SHP77 treated with DMSO at 0.1 percent for 48 hours (cell line): ENCODE data around the gene BARD1.
"Not testable (repeated sequence)": the region's sequence is repeated elsewhere in the genome, so short reads cannot be mapped to it uniquely, and the experiment has no call there.

Experiments
- DNase-seq: peaks from one replicate; lab custom pipeline; 2025; lab: John Stamatoyannopoulos, UW

BARD1 gene

GRCh38 chr2:214808981-214809750, at the start of gene BARD1:
Gene BARD1 (minus strand): TSS chr2:214809683. CDS start chr2:214809569, 114 bp downstream.
- no peak for DNase-seq

- DNase-seq, result no peak
Observed at GRCh38 chr2:214856137-214856536, 46.7 kb upstream of the BARD1 start.

GRCh38 chr2:214853906-214854305, 44.4 kb upstream of the BARD1 start:
- DNase-seq, result no peak

DNA sequence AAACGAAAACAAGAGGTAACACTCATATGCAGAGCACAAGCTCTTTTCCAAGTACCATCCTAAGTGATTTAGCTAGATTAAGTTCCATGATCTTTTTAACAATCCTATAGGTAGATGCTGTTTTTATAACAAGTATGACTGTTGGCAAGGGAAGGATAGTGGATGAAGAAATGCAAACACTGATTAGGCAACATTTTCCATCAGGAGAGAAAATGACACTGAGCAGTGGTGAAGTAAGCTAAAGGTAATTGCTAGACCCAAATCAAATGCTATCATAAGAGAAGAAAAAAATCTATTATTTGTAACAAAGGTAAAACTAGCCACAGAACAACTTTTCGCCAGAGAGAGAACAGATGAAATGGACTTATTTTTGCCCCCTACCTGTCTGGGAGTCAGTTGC, 34.3 kb upstream of the BARD1 start:
- DNase-seq, result no peak

DNA sequence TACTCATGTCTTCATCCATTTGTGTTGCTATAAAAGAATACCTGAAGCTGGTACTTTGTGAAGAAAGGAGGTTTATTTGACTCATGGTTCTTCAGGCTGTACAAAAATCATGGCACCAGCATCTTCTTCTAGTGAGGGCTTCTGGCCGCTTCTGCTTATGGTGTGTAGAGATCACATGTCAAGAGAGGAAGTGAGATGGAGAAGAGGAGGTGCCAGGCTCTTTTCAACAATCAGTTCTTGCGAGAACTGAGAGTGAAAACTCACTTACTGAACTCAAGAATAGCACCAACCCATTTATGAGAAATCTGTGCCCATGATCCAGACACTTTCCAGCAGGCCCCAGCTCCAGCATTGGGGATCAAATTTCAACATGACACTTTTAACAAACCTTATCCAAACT, 30.0 kb upstream of the BARD1 start:
- DNase-seq, result no peak

DNA sequence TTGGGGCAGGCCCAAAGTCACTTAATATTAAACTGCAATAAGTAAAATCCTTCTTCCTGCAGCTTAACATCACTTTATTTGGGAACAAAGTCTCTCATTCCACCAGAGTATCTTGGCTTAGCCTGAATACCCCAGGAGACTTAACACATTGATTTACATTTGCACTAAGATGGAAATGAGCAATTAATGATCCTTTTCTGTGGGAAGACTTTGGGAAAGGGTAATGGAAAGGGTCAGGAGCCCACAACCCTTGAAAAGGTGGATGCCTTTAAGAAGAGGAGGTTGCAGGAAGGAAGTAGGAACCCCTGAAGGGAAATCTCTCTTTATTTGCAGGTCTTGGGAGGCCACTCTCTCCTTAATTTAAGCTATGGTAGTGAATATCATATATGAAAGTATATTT, 28.0 kb upstream of the BARD1 start:
- DNase-seq, result no peak

DNA sequence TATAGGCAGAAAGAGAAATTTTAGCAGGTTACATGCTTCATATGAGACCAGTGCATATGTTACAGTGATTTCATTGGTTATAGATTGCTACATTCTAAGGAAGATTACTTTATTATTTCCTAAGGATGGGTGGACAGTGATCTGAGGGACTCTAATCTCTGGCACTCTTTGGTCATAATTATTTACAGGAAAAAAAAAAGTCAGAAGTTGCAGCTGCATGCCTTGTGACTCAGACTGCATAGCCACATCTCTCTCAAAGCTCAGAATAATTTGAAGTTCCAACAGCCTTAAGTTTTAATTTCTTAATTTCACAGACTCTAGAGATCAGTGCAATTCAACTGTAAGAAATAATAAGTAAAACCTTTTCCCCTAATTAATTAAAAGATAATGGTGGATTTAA, 27.1 kb upstream of the BARD1 start:
- no peak for DNase-seq

- DNase-seq, result no peak
Observed at GRCh38 chr2:214830794-214831346, 21.4 kb upstream of the BARD1 start.

DNA sequence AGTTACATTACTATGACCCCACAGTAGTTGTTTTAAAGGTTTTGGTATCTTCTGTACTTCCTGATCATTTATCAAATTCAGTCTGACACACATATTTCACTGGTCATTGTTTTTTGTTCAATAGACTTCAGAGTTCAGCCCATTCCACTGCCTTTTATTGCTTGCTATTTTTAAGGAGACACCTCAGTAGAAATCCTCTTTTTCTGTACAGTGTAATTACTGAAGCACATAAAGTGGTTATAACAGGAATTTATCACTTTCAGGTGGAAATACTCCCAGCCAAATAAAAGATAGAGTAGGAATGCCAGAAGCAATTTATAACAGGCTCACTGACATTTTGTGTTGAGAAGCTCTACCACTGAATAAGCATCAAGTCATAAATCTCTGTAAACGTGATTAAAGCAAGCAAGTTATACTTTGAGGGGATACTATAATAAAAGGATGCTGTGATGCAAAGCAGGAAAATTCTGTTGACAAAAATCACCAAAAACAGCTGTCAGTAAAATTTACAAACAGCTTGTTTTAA, 6.6 kb upstream of the BARD1 start:
- no peak for DNase-seq

DNA sequence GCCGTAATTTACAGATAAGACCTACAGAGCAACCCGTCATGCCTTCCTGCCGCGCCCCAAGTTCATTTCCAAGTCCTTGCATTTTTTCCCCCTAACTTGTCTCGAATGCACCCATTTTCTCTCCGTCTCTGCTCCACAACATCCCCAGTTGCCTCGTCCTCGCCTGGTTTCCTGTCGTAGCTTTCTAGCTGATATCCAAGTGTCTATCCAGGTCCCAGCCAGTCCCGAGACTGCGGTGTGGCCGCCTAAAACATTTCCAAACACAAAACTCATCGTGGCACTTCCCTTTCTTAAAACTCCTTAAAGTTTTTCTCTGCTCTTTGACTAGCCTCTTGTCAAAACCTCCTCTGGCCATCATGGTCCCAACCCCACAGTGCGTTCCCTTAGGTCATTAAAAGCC, 1.2 kb upstream of the BARD1 start:
- DNase-seq, result no peak

DNA sequence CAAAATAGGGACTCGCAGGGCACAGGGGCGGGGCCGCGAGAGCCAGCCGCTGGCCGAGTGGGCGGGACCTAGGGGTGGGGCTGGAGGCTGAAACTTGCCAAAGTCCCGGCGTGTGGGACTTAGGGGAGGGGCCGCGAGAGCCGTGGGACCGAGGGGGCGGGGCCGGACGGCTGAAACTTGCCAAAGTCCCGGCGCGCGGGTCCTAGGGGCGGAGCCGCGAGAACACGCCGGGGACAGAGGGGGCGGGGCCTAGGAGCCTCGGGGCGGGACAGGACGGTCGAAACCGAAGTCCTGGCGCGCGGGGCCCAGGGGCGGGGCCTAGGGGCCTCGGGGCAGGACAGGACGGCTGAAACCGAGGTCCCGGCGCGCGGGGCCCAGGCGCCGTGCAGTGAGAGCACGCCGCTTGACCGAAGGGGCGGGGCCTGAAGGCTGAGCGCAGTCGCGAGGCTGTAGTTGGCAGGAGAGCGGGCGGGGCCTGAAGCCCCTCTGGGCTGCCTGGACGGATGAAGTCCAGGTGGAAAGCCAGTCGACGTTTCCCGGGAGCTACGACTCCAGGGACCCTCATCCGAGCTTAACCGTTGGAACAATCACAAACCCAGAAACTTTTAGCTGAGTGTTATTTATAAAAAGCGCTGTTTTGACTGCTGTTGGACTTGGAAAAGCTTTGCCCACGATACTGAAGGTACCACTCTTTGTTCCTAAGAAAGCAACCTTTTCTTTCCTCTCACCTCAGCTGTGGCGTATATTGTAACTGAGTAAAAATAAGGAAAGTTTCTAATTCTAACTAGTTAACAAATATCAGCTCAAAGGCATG, 475 bp upstream of the BARD1 start:
- peak; percentile 95 for DNase-seq

- DNase-seq, result no peak
Observed at GRCh38 chr2:214807653-214808052, 1.8 kb downstream of the BARD1 start.

GRCh38 chr2:214801768-214802397, 7.6 kb downstream of the BARD1 start:
- DNase-seq, result no peak

GRCh38 chr2:214801068-214801467, 8.4 kb downstream of the BARD1 start:
- no peak for DNase-seq

DNA sequence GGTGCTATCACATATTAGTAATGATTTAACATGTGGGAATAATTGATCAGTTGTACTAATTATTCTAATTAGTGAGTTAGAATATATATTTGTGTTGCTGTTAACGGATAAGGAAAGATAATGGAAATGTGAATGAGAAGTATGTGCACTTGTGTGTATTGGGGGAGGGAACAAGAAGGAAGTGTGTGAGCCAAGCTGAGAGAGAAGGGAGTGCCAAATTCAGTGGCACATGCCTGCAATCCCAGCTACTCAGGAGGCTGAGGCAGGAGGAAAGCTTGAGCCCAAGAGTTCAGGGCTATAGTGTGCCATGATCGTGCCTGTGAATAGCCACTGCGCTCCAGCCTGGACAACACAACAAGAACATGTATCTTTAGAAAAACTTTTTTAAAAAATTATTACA, 9.3 kb downstream of the BARD1 start:
- DNase-seq, result no peak

DNA sequence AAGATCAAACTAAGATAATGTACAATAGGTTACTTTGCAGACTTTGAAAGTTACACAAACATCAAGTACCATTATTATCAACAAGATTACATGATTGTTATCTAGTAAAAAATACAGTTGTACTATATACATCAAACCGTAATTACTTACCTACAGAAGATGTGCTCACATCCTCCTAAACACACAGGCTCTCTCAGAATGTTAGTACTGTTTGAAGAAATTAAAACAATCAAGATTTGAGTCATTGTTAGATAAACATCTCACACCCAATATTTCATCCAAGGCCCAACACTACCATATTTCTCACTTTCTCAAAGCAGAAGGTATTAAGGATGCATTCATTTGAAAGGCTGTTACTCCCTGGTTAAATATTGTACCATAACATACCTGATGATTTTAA, 12.6 kb downstream of the BARD1 start:
- DNase-seq, result no peak

DNA sequence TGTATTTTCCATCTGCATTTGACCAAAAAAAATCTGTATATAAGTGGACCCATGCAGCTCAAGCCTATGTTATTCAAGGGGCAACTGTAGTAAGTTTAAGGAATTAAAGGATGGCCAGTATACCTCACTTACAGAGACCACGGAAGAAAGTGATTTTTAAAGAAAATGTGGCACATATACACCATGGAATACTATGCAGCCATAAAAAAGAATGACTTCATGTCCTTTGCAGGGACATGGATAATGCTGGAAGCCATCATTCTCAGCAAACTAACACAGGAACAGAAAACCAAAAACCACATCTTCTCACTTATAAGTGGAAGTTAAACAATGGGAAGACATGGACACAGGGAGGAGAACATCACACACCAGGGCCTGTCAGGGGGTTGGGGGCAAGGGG, 26.3 kb downstream of the BARD1 start:
- not testable (repeated sequence) for DNase-seq

DNA sequence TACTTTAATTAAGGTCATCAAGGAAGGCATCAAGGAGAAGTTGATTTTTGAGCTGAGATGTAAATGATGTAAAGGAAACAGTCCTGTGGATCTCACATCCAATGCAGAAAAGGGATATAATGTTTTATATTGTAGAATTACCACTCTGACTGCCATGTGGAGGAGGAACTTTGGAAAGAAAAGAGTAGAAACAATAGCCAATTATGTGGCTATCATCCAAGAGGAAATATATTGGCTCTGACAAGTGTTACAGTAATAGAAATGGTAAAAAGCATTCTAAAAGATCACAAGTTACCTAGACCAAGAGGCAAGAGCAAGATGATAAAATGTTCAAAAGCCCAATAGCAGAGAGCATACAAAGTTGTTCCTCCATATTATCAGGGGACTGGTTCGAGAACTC, 26.8 kb downstream of the BARD1 start:
- no peak for DNase-seq

- no peak for DNase-seq
Observed at GRCh38 chr2:214781226-214781625, 28.3 kb downstream of the BARD1 start.

GRCh38 chr2:214775971-214776370, 33.5 kb downstream of the BARD1 start:
- no peak for DNase-seq

GRCh38 chr2:214774108-214774507, 35.4 kb downstream of the BARD1 start:
- no peak for DNase-seq

DNA sequence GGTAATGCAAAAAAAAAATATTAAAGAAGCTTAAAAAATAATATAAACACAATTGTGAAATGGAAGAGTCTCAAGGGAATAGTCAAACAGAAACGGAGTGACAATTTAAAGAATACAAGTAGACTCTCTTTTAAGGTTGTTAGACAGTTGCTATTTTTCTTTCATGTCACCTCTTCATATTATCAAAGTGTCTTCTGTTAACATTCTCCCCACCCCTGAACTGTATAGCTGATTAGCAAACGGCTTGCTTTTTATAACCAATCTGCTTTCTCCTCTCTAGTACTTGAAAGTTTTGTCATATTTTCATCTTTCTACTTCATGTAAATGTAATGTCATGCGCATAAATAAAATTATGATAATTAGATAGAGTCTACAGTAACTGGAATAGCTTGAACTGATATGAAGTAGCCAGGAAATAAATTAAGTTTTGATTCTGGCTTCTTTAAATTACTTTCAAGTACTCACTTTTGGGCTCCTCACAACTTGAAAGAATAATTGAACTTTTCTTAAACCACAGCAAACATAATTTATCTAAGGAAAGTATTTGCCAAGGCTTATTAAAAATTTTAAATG, 37.0 kb downstream of the BARD1 start:
- DNase-seq, result no peak
